ENCODE data around the gene ACTR6.

GRCh38 chr12:100200463-100201181 is at the start of gene ACTR6:
- TF ChIP-seq BHLHE40 (IDR thresholded peaks at IDR 0.05; ENCODE audit: borderline replicate concordance) (no peak), PKNOX1 (IDR thresholded peaks at IDR 0.05) (no peak), SP1 (IDR thresholded peaks at IDR 0.05) (no peak), ELF4 (IDR thresholded peaks at IDR 0.05) (peak; percentile 79), FOXA1 (IDR thresholded peaks at IDR 0.05) (no peak)

All from HEK293T (cell line).